ENCODE data around the gene ALKAL2.

Gene ALKAL2

DNA sequence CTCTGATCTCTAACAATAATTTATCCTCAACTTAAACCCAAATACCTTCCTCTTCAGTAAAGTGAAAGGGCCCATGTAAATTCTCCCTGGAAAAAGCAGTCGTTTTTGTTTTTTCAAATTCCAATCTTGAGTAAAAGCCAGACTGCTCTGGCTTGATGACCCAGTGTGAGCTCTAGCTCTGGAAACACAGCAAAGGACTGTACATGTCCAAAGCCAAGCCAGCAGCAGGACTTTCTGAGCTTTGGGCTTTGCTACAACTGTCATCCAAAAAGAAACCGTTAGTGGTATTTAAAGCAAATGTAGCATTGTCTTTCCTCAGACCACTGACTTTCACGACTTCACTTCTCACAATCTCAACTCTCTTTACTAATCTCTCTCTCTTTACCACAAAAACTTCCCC lies 49.5 kb downstream of the ALKAL2 start:
- TF ChIP-seq, protein P1, sequence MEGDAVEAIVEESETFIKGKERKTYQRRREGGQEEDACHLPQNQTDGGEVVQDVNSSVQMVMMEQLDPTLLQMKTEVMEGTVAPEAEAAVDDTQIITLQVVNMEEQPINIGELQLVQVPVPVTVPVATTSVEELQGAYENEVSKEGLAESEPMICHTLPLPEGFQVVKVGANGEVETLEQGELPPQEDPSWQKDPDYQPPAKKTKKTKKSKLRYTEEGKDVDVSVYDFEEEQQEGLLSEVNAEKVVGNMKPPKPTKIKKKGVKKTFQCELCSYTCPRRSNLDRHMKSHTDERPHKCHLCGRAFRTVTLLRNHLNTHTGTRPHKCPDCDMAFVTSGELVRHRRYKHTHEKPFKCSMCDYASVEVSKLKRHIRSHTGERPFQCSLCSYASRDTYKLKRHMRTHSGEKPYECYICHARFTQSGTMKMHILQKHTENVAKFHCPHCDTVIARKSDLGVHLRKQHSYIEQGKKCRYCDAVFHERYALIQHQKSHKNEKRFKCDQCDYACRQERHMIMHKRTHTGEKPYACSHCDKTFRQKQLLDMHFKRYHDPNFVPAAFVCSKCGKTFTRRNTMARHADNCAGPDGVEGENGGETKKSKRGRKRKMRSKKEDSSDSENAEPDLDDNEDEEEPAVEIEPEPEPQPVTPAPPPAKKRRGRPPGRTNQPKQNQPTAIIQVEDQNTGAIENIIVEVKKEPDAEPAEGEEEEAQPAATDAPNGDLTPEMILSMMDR (conservative IDR thresholded peaks at IDR 0.05), result no peak
- no peak overlapping the region for H3K27ac ChIP-seq

DNA sequence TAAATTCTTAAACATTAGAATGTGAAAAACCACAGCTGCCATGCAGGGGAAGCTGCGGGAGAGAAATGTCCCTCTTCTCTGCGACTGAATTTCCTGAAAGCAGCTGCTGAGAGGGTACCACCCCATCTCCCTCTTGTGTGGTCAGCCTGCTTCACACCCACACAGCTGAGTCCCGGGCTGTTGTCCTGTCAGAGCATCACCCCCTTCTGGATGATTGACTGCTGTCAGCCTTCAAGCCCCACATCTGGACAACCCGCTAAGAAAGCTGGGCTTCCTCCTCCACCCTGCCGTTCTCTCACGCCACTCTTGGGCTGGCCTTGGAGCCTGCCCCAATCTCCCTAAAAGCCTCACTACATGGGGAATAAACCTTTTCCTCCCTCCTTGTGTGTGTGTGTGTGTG lies 50.0 kb downstream of the ALKAL2 start:
- TF ChIP-seq, protein P1 (conservative IDR thresholded peaks at IDR 0.05), result no peak
- H3K27ac ChIP-seq, result no peak overlapping the region

DNA sequence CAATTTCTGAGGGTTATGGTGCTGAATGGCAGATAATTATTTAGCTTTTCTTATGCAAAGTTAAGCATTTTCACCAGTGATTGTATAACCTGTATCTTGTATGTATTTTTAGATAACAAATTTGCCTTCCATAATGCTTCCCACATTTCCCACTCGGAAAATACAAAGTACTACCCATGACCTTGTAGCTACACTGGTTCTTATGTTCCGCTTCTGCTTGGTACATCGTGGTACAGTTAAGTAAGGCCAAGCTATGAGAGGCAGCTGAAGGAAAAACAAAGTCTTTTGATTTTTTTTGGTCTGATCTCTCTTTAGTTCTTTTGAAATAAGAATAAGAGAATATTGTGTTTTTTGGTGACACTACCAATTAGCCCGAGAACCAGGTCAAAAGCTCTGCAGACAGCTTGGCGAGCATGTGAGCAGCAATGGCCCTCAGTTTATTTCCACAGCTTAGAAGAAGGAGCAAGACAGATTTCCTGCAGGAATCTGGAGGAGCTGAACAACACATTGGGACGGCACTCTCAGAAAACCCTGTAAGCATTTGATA lies 50.8 kb downstream of the ALKAL2 start:
- H3K27ac ChIP-seq, result no peak overlapping the region
- TF ChIP-seq, protein P1 (conservative IDR thresholded peaks at IDR 0.05), result no peak

DNA sequence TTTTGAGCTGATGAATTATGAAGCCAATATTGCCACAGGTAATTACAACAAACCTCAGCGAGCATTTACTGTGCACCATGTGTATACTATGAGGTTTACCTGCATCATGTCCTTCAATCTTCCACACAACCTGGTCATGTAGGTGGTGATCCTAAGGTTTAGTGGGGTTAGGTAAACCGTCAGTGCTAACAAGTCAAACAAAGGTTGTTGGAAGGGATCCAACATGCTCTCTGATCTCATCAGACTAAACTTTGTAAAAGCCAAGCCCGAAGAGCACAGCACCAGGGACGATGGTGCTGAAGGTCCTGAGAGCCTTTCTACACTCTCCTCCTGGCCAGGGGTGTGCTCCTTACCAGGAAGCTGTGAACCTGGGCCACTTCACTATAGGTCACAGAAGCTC lies 53.5 kb downstream of the ALKAL2 start:
- TF ChIP-seq, protein P1 (conservative IDR thresholded peaks at IDR 0.05), result no peak
- H3K27ac ChIP-seq, result no peak overlapping the region

DNA sequence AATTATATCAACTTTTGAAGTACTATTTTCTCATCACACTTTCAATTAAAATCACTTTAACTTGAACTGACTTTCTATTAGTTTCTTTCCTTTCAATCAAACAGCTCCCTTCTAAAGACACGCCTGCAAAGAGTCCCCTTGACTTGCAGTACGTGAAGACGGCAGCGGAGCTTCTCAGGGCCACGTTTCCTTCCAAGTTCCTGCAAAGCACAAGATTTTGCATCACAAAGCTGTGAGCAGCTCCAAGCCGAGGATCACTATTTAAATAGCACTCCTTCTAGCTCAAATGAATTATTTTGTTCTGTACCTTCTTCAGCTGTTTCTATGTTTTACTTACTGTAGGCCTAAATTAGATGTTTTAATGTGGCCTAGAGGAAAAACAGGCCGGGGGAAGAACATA lies 54.9 kb downstream of the ALKAL2 start:
- H3K27ac ChIP-seq, result no peak overlapping the region
- TF ChIP-seq, protein P1 (conservative IDR thresholded peaks at IDR 0.05), result no peak

DNA sequence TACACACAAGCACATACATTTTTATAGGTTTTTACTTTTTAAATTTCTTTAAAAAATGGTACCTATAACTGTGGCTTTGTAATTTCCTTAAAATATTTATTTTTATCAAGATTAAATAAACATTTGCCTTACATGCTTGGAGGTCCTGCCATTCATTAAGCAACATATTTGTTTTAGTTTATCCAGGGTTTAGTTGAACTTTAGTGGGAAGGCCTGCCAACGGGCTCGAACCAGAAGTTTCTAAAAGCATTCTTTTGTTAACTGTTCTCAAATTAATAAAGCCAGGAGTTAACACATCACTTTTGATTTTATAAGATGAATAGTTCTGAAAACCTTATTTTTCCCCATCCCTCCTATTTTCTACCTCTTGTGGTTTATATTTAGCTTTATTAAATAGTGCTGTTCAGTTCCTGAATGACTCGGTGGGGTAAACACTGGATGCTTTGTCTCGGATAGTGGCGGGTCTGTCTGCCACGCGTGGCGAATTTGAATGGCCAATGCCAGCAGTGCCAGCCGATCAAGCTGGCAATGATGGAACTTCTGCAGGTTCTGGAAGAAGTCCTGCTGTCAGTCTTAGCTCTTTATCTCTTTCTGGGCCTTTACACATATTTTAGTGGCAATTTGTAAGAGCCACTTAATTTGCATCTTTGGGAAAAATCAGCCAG lies 56.2 kb downstream of the ALKAL2 start:
- H3K27ac ChIP-seq, result no peak overlapping the region

More for the DNA sequence above, 56.2 kb downstream of the ALKAL2 start:
- TF ChIP-seq, protein P1 (conservative IDR thresholded peaks at IDR 0.05), result no peak
